Tibial nerve (tissue), 4 donors: ENCODE measurements around the gene OGFRL1.

Experiments used
- EP300 ChIP-seq, 2 donors: sonication (generic); formaldehyde crosslinking; IDR thresholded peaks; one replicate each; pipeline ENCODE4 v1.6.1; 2017; ENCODE audit warnings: antibody characterized with exemption in 2 of 2, mild to moderate bottlenecking in 1 of 2
- POLR2A ChIP-seq, 2 donors: fragments of 450-650 bp; IDR thresholded peaks; one replicate each; pipeline ENCODE4 v1.6.1; 2017; ENCODE audit warnings: antibody characterized with exemption in 2 of 2, mild to moderate bottlenecking in 2 of 2, moderate library complexity in 2 of 2
- TF ChIP-seq, protein P1 (sequence below), 5 experiments: fragments of 200-600 bp in 3 of 5; fragments of 450-650 bp in 2 of 5; sonication (generic) in 3 of 5; IDR thresholded peaks; one replicate each; pipeline ENCODE4 v1.5.1; 2016 to 2019; ENCODE audit warnings: antibody characterized with exemption in 5 of 5, mild to moderate bottlenecking in 3 of 5, moderate library complexity in 2 of 5

DNA sequence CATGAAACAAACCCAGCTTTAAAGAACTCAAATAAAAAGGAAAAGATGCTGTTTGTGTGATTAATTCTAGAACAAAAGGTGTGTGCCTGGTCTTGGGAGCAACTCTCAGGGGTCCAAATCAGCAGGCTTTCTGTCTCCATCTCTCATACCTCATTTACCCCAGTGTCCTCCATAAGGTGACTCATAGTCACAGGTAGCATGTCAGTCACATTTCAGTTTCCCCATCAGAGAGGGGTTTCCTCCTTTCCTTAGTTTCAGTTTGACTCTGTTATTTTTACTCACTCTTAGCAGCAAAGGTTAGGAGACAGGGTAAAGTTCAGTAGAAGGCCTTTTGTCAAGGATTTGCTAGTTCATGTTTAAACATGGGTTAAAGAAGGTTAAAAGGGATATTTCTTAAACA is 46.2 kb downstream of the OGFRL1 start:
- no peak for TF ChIP-seq POLR2A (IDR thresholded peaks at IDR 0.05)
- TF ChIP-seq, protein P1, sequence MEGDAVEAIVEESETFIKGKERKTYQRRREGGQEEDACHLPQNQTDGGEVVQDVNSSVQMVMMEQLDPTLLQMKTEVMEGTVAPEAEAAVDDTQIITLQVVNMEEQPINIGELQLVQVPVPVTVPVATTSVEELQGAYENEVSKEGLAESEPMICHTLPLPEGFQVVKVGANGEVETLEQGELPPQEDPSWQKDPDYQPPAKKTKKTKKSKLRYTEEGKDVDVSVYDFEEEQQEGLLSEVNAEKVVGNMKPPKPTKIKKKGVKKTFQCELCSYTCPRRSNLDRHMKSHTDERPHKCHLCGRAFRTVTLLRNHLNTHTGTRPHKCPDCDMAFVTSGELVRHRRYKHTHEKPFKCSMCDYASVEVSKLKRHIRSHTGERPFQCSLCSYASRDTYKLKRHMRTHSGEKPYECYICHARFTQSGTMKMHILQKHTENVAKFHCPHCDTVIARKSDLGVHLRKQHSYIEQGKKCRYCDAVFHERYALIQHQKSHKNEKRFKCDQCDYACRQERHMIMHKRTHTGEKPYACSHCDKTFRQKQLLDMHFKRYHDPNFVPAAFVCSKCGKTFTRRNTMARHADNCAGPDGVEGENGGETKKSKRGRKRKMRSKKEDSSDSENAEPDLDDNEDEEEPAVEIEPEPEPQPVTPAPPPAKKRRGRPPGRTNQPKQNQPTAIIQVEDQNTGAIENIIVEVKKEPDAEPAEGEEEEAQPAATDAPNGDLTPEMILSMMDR (IDR thresholded peaks at IDR 0.05): no peak
- TF ChIP-seq EP300 (IDR thresholded peaks at IDR 0.05): no peak
